Endodermal cell (in vitro differentiated cells): ENCODE data around the gene CKS2. TPM values are rescaled to one million over a fixed set of nuclear protein-coding genes. Genes with fewer than 3 reads are reported as not detected.

Experiments used
- DNase-seq: peaks from one replicate; pipeline ENCODE4 v3.0.0-alpha.2; 2017
- H3K27ac ChIP-seq: 2 replicates; pipeline ENCODE4 v1.5.1; 2013; ENCODE audit warnings: mild to moderate bottlenecking, low read depth, low read length, moderate library complexity
- H3K27me3 ChIP-seq: 2 replicates; pipeline ENCODE4 v1.6.1; 2013; ENCODE audit warnings: mild to moderate bottlenecking, low read length, moderate library complexity; ENCODE audit not compliant: insufficient read depth, control insufficient read depth, poor library complexity, severe bottlenecking
- H3K36me3 ChIP-seq: 2 replicates; pipeline ENCODE4 v1.7.0; 2013; ENCODE audit warnings: mild to moderate bottlenecking, low read length, moderate library complexity; ENCODE audit not compliant: control insufficient read depth, insufficient read depth
- H3K4me1 ChIP-seq: one replicate; pipeline ENCODE4 v1.7.0; 2013; ENCODE audit warnings: low read length; ENCODE audit not compliant: control insufficient read depth, insufficient read depth
- H3K4me3 ChIP-seq: 2 replicates; pipeline ENCODE4 v1.5.1; 2013; ENCODE audit warnings: mild to moderate bottlenecking, low read length, moderate library complexity
- H3K9ac ChIP-seq: 2 replicates; pipeline ENCODE4 v1.6.1; 2013; ENCODE audit warnings: mild to moderate bottlenecking, low read length, moderate library complexity; ENCODE audit not compliant: poor library complexity, severe bottlenecking; ENCODE audit errors: extremely low read depth
- H3K9me3 ChIP-seq: 2 replicates; pipeline ENCODE4 v1.6.1; 2013; ENCODE audit warnings: mild to moderate bottlenecking, low read length, moderate library complexity; ENCODE audit not compliant: control insufficient read depth
- H3K27ac Mint-ChIP-seq: 2 replicates; pipeline ENCODE4 v1.8.0; 2020; ENCODE audit warnings: mixed read lengths
- H3K27me3 Mint-ChIP-seq: 2 replicates; pipeline ENCODE4 v1.8.0; 2021; ENCODE audit warnings: mild to moderate bottlenecking, mixed read lengths; ENCODE audit not compliant: insufficient read depth
- H3K36me3 Mint-ChIP-seq: 2 replicates; pipeline ENCODE4 v1.8.0; 2020; ENCODE audit warnings: low read depth, mixed read lengths
- H3K4me1 Mint-ChIP-seq: 2 replicates; pipeline ENCODE4 v1.8.0; 2020; ENCODE audit warnings: mixed read lengths
- H3K4me3 Mint-ChIP-seq: 2 replicates; pipeline ENCODE4 v1.8.0; 2020; ENCODE audit warnings: mild to moderate bottlenecking, moderate library complexity, mixed read lengths
- H3K9me3 Mint-ChIP-seq: 2 replicates; pipeline ENCODE4 v1.8.0; 2020; ENCODE audit warnings: mild to moderate bottlenecking, mixed read lengths
- WGBS, 2 experiments: methylation state at CpG; one replicate each; pipeline versions ENCODE4 v1.1.5 to v1.1.7; 2013; ENCODE audit warnings: missing lambda C conversion rate in 2 of 2, mixed read lengths in 1 of 2; ENCODE audit not compliant: insufficient coverage in 1 of 2, insufficient read length in 1 of 2; 5-methylcytosine and 5-hydroxymethylcytosine counted together
- microRNA-seq: library from miRNA; unstranded; fragments of <30 nt; microRNA quantifications from one replicate; pipeline ENCODE4 v1.2.0, GENCODE V29; 2020; ENCODE audit warnings: borderline microRNAs expressed
- total RNA-seq, 2 donors: library from RNA; stranded (reverse); fragmentation: NEBNext Ultra II Directional in 1 of 2; extraction: Animal tissue kit (Norgen Biotek cat#: 25700) in 1 of 2; gene quantifications; 2 replicates in 1 of 2; 3 replicates in 1 of 2; pipeline ENCODE4 v1.2.1, GENCODE V29; 2021
- TF ChIP-seq, protein P1 (sequence below): fragments of 200-600 bp; sonication (generic); conservative IDR thresholded peaks from 2 replicates; pipeline ENCODE4 v1.5.0; 2021; ENCODE audit warnings: antibody characterized with exemption, mild to moderate bottlenecking

The CKS2 gene
- total RNA-seq, 2 donors from 2014 or later: 163 to 209 TPM

DNA sequence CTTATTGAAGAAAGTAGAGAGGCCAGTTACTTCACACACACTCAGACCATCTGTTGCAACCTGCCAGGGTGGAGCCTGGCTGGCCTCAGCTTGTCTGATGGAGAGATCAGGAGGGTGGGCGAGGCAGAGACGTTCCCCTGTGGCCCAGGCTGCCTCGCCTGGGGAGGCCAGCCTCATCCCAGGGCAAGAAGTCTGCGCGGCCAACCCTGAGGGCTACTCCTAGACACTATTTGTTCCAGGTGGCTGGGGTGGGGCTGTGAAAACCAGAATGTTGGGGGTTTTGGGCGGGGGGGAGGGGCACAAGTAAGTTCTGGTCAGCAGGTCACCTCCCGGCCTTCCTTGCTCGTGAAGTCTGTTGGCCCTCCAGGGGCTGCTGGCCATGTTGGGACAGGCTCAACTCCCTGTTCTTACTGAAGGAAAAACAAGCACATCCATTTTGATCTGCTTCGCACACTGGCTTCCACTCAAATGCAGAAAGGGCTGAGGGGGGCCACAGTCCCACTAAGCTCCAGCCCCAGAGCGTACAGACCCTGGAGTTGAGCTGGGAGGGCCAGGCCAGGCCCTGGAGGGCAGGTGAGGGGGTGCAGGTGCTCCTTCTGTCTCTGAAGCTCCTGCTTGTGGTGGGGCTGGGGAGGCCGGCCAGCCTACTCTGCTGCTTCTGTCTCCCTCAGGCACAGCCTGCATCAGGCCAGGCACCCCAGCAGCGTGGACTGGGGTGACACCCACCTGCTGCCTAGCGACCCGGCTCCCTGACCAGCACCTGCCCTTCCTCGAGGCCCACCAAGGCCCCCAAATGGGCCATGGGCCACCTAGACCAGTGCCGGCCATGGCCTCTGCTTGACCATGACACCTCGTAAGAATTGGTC, 53.9 kb downstream of the CKS2 start:
- WGBS, 2 experiments: 94 to 97% methylated on average over 15 to 17 of the region's 17 CpGs
- peaks cover 19% of the 10 kb centered on the region for H3K4me1 Mint-ChIP-seq
- H3K9ac ChIP-seq: no peak overlapping the region
- H3K36me3 ChIP-seq: peaks cover 18% of the 10 kb centered on the region
- H3K9me3 ChIP-seq: no peaks in the 10 kb centered on the region
- H3K4me3 Mint-ChIP-seq: no peak overlapping the region
- no peaks in the 10 kb centered on the region for H3K27me3 Mint-ChIP-seq
- H3K27ac Mint-ChIP-seq: no peak overlapping the region
- TF ChIP-seq, protein P1, sequence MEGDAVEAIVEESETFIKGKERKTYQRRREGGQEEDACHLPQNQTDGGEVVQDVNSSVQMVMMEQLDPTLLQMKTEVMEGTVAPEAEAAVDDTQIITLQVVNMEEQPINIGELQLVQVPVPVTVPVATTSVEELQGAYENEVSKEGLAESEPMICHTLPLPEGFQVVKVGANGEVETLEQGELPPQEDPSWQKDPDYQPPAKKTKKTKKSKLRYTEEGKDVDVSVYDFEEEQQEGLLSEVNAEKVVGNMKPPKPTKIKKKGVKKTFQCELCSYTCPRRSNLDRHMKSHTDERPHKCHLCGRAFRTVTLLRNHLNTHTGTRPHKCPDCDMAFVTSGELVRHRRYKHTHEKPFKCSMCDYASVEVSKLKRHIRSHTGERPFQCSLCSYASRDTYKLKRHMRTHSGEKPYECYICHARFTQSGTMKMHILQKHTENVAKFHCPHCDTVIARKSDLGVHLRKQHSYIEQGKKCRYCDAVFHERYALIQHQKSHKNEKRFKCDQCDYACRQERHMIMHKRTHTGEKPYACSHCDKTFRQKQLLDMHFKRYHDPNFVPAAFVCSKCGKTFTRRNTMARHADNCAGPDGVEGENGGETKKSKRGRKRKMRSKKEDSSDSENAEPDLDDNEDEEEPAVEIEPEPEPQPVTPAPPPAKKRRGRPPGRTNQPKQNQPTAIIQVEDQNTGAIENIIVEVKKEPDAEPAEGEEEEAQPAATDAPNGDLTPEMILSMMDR: no peak
- peaks cover 6% of the 10 kb centered on the region for H3K4me1 ChIP-seq
- H3K9me3 Mint-ChIP-seq: no peaks in the 10 kb centered on the region
- H3K27me3 ChIP-seq: no peaks in the 10 kb centered on the region
- no peak overlapping the region for H3K4me3 ChIP-seq
- DNase-seq: no peak
- peaks cover 21% of the 10 kb centered on the region for H3K36me3 Mint-ChIP-seq
- H3K27ac ChIP-seq: no peak overlapping the region

DNA sequence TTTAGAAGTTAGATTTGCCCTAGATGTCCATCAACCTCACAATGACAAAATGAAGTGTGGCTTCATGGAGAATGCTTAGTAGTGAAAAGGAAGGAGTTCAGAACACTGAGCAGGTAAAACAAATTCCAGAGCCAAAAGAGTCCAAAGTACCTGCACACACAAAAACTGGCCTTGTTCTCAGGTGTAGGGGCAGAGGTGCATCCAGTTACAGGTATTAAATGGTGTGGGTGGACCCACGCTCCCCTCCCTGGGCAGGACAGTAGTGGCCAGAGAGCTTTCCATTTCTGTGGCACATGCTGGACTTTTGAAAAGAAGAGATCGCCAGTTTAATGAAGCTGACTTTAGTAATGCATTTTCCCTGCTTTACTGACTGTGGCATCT, 54.5 kb downstream of the CKS2 start:
- TF ChIP-seq, protein P1: no peak
- 91 to 100% methylated on average over 2 of the region's 2 CpGs for WGBS, 2 experiments
- peaks cover 13% of the 10 kb centered on the region for H3K4me1 Mint-ChIP-seq
- Histone ChIP-seq H3K9ac (no peak overlapping the region), H3K4me3 (no peak overlapping the region), H3K27ac (no peak overlapping the region), H3K27me3 (no peaks in the 10 kb centered on the region), H3K4me1 (peaks cover 5% of the 10 kb centered on the region), H3K9me3 (no peaks in the 10 kb centered on the region), H3K36me3 (peaks cover 18% of the 10 kb centered on the region)
- no peaks in the 10 kb centered on the region for H3K9me3 Mint-ChIP-seq
- no peak overlapping the region for H3K4me3 Mint-ChIP-seq
- no peak for DNase-seq
- no peak overlapping the region for H3K27ac Mint-ChIP-seq
- H3K36me3 Mint-ChIP-seq: peaks cover 18% of the 10 kb centered on the region
- no peaks in the 10 kb centered on the region for H3K27me3 Mint-ChIP-seq

Small RNA genes lying within 50 kb of the gene (microRNA-seq; reads per million reads assigned to microRNA genes)
- gene MIR3153: not detected

Other genes starting within 250 kb of the CKS2 start
- gene SHC3, start 132.4 kb upstream of the CKS2 start, total RNA-seq: 1 to 10 TPM in 1 of 2 donors, under 1 TPM in 1; 0.95 to 1.3 TPM
- 10 to 100 TPM; 55.7 to 56.0 TPM for gene SECISBP2, start 7.3 kb downstream of the CKS2 start, total RNA-seq
- 10 to 100 TPM; 42.8 to 51.0 TPM for gene SEMA4D, start 186.9 kb downstream of the CKS2 start, total RNA-seq